CD14-positive monocyte (primary cell): Measurements from ENCODE around the gene C2CD4D. TPM values are rescaled to one million over a fixed set of nuclear protein-coding genes. Genes with fewer than 3 reads are reported as not detected.

ENCODE experiments used
- DNase-seq, 3 donors: peaks; one replicate each; pipeline ENCODE4 v3.0.0-alpha.2; 2011 to 2022
- H2AFZ ChIP-seq: 2 replicates; pipeline ENCODE4 v1.6.0; 2012; ENCODE audit warnings: mild to moderate bottlenecking, low read depth, low read length, inconsistent platforms; ENCODE audit not compliant: insufficient read depth, poor library complexity, severe bottlenecking
- H3K27ac ChIP-seq, 2 donors: 1 replicate in 1 of 2; 2 replicates in 1 of 2; pipeline ENCODE4 v1.5.1; 2012 to 2013; ENCODE audit warnings: low read length in 2 of 2, control low read depth in 1 of 2, inconsistent platforms in 1 of 2, low read depth in 1 of 2, mild to moderate bottlenecking in 1 of 2
- H3K27me3 ChIP-seq, 2 donors: one replicate each; pipeline versions ENCODE4 v1.6.0 to v1.6.1; 2011 to 2013; ENCODE audit warnings: low read length in 2 of 2; ENCODE audit not compliant: control insufficient read depth in 2 of 2, insufficient read depth in 2 of 2
- H3K36me3 ChIP-seq, 2 donors: replicated peaks in 1 of 2; 1 replicate in 1 of 2; 2 replicates in 1 of 2; pipeline versions ENCODE4 v1.5.1 to v1.6.1; 2012 to 2013; ENCODE audit warnings: low read length in 2 of 2, control low read depth in 1 of 2, inconsistent platforms in 1 of 2, mild to moderate bottlenecking in 1 of 2; ENCODE audit not compliant: insufficient read depth in 2 of 2, control insufficient read depth in 1 of 2
- H3K4me1 ChIP-seq, 2 donors: 1 replicate in 1 of 2; 2 replicates in 1 of 2; pipeline versions ENCODE4 v1.5.1 to v1.6.1; 2012 to 2013; ENCODE audit warnings: low read length in 2 of 2, control low read depth in 1 of 2, inconsistent platforms in 1 of 2, mild to moderate bottlenecking in 1 of 2, moderate library complexity in 1 of 2; ENCODE audit not compliant: insufficient read depth in 2 of 2, control insufficient read depth in 1 of 2
- H3K4me2 ChIP-seq: replicated peaks from 2 replicates; pipeline ENCODE3; 2012; ENCODE audit warnings: low read length, moderate library complexity, mild to moderate bottlenecking; ENCODE audit not compliant: poor library complexity, severe bottlenecking; ENCODE audit errors: extremely low read depth
- H3K4me3 ChIP-seq, 3 experiments: fragments of 200-600 bp in 1 of 3; sonication (generic) in 1 of 3; replicated peaks in 1 of 3; 1 replicate in 2 of 3; 2 replicates in 1 of 3; pipeline ENCODE4 v1.5.1; 2011 to 2013; ENCODE audit warnings: low read length in 3 of 3, mild to moderate bottlenecking in 3 of 3, control low read depth in 2 of 3, low read depth in 2 of 3, inconsistent platforms in 1 of 3, moderate library complexity in 1 of 3
- H3K79me2 ChIP-seq: 2 replicates; pipeline ENCODE4 v1.6.0; 2012; ENCODE audit warnings: mild to moderate bottlenecking, control low read depth, inconsistent platforms, low read length, moderate library complexity; ENCODE audit not compliant: insufficient read depth
- H3K9ac ChIP-seq: 2 replicates; pipeline ENCODE4 v1.6.0; 2017; ENCODE audit warnings: low read length, mild to moderate bottlenecking; ENCODE audit not compliant: insufficient read depth, poor library complexity, severe bottlenecking
- H3K9me3 ChIP-seq, 2 donors: replicated peaks in 1 of 2; 1 replicate in 1 of 2; 2 replicates in 1 of 2; pipeline versions ENCODE4 v1.5.1 to v1.6.1; 2012 to 2013; ENCODE audit warnings: low read length in 2 of 2, control low read depth in 1 of 2; ENCODE audit not compliant: control insufficient read depth in 1 of 2, insufficient read depth in 1 of 2
- H4K20me1 ChIP-seq: 2 replicates; pipeline ENCODE4 v1.6.0; 2012; ENCODE audit warnings: mild to moderate bottlenecking, low read length, control low read depth, moderate library complexity; ENCODE audit not compliant: insufficient read depth
- H3K27ac Mint-ChIP-seq, 7 donors: one replicate each; pipeline ENCODE4 v1.8.0; 2020; ENCODE audit warnings: mild to moderate bottlenecking in 7 of 7, mixed read lengths in 7 of 7, moderate library complexity in 6 of 7, inconsistent platforms in 2 of 7
- H3K27me3 Mint-ChIP-seq, 3 donors: one replicate each; pipeline ENCODE4 v1.8.0; 2021 to 2022; ENCODE audit warnings: low read depth in 3 of 3, mild to moderate bottlenecking in 3 of 3, mixed read lengths in 3 of 3, moderate library complexity in 3 of 3, inconsistent platforms in 1 of 3
- H3K36me3 Mint-ChIP-seq, 2 donors: one replicate each; pipeline ENCODE4 v1.8.0; 2020; ENCODE audit warnings: mixed read lengths in 2 of 2, inconsistent platforms in 1 of 2, mild to moderate bottlenecking in 1 of 2
- H3K4me1 Mint-ChIP-seq: one replicate; pipeline ENCODE4 v1.8.0; 2020; ENCODE audit warnings: mild to moderate bottlenecking, mixed read lengths
- H3K4me3 Mint-ChIP-seq, 2 donors: one replicate each; pipeline ENCODE4 v1.8.0; 2020; ENCODE audit warnings: mild to moderate bottlenecking in 2 of 2, mixed read lengths in 2 of 2, moderate library complexity in 1 of 2
- H3K9me3 Mint-ChIP-seq, 7 donors: one replicate each; pipeline ENCODE4 v1.8.0; 2020 to 2022; ENCODE audit warnings: mixed read lengths in 7 of 7, mild to moderate bottlenecking in 6 of 7, moderate library complexity in 6 of 7, inconsistent platforms in 2 of 7
- CTCF ChIP-seq: fragments of 200-600 bp; IDR thresholded peaks from one replicate; pipeline ENCODE4 v1.8.0; 2022; ENCODE audit warnings: antibody characterized with exemption, mild to moderate bottlenecking
- WGBS: methylation state at CpG from one replicate; pipeline ENCODE4 v1.1.5; 2013; ENCODE audit warnings: missing lambda C conversion rate; ENCODE audit not compliant: insufficient coverage; 5-methylcytosine and 5-hydroxymethylcytosine counted together
- intact Hi-C, 2 donors: fragments of 100-400 bp; cut with micrococcal nuclease; formaldehyde crosslinking; loops; one replicate each; pipeline versions ENCODE4 v1.15.0 to v1.15.1; 2023
- polyA plus RNA-seq, 3 donors: library from polyadenylated mRNA; depleted of rRNA in 1 of 3; unstranded in 2 of 3; stranded (reverse) in 1 of 3; fragments of 300-500 nt in 2 of 3; fragments of >200 nt in 1 of 3; fragmentation: Illumina TruSeq in 2 of 3; gene quantifications; 1 replicate in 2 of 3; 2 replicates in 1 of 3; pipeline ENCODE4 v1.2.3, GENCODE V29; 2012 to 2021

C2CD4D gene
- polyA plus RNA-seq, 3 donors = not detected

- peaks cover 16% of the 10 kb centered on the region for H3K4me1 Mint-ChIP-seq
- peaks cover 13 to 18% (median 14%) of the 10 kb centered on the region in 3 donors for H3K27me3 Mint-ChIP-seq
- Histone ChIP-seq H3K4me3 (no peak overlapping the region), H3K9ac (no peak overlapping the region), H3K27ac (no peak overlapping the region), H3K27me3 (no peaks in the 10 kb centered on the region), H3K79me2 (no peaks in the 10 kb centered on the region), H2AFZ (no peak overlapping the region), H3K9me3 (no peaks in the 10 kb centered on the region), H3K4me2 (no peak overlapping the region), H3K36me3 (no peaks in the 10 kb centered on the region), H3K4me1 (peaks cover 8 to 10% of the 10 kb centered on the region in 2 donors), H4K20me1 (no peaks in the 10 kb centered on the region)
- DNase-seq = no peak
- no peak for TF ChIP-seq CTCF
- no peaks in the 10 kb centered on the region for H3K9me3 Mint-ChIP-seq
- H3K36me3 Mint-ChIP-seq = no peaks in the 10 kb centered on the region
- intact Hi-C loops = no loop called here
- no peak overlapping the region for H3K4me3 Mint-ChIP-seq
- 98% methylated on average over 10 of the region's 26 CpGs for WGBS
- no peak overlapping the region for H3K27ac Mint-ChIP-seq
These were observed 22.9 kb downstream of the C2CD4D start for GRCh38 chr1:151816548-151817352.

- Histone ChIP-seq H2AFZ (peak overlapping the region; percentile 17), H3K4me1 (peaks cover 8 to 10% of the 10 kb centered on the region in 2 donors), H3K9me3 (no peaks in the 10 kb centered on the region), H3K4me2 (no peak overlapping the region), H3K4me3 (no peak overlapping the region), H3K27me3 (no peaks in the 10 kb centered on the region), H3K27ac (no peak overlapping the region), H4K20me1 (no peaks in the 10 kb centered on the region), H3K79me2 (no peaks in the 10 kb centered on the region), H3K9ac (no peak overlapping the region), H3K36me3 (no peaks in the 10 kb centered on the region)
- Mint-ChIP-seq H3K36me3 (no peaks in the 10 kb centered on the region), H3K27me3 (peaks cover 13 to 19% (median 14%) of the 10 kb centered on the region in 3 donors), H3K4me1 (peaks cover 16% of the 10 kb centered on the region), H3K27ac (no peak overlapping the region), H3K4me3 (no peak overlapping the region), H3K9me3 (no peaks in the 10 kb centered on the region)
- no peak for DNase-seq
- no peak for TF ChIP-seq CTCF
- intact Hi-C loops = no loop called here
- no CpG with 5 or more reads among the region's 12 CpGs for WGBS
These were observed 23.8 kb downstream of the C2CD4D start for GRCh38 chr1:151815716-151816327.
